A549 (cell line): ENCODE results near the gene TENT5A. TPM values are rescaled to one million over a fixed set of nuclear protein-coding genes. Genes with fewer than 3 reads are reported as not detected.

Experiments
- ATAC-seq, 2 experiments: fragments of 200-7000 bp in 1 of 2; fragments of >200 bp in 1 of 2; cut with Nextera tagmentation in 1 of 2; cut with Tn5 transposase in 1 of 2; 3 replicates each; pipeline versions ENCODE4 v1.8.0 to v1.9.1; 2018 to 2020; ENCODE audit warnings: mild to moderate bottlenecking in 1 of 2, moderate library complexity in 1 of 2
- CTCF ChIA-PET: fragments of 300-600 bp; sonication (Branson Sonifier 250); formaldehyde crosslinking; extraction: SDS; loops from one replicate; lab custom pipeline; 2021; ENCODE audit warnings: antibody characterized with exemption, inconsistent platforms; lab: Yijun Ruan, JAX
- POLR2A ChIA-PET: fragments of 350-600 bp; formaldehyde crosslinking; extraction: SDS; loops from one replicate; lab custom pipeline; 2021; ENCODE audit warnings: antibody characterized with exemption, inconsistent platforms; lab: Yijun Ruan, JAX
- DNase-seq, 2 experiments: peaks; one replicate each; pipeline versions ENCODE4 v3.0.0 to v3.0.0-alpha.2; 2011 to 2016; ENCODE audit warnings: low read depth in 1 of 2, low spot score in 1 of 2
- FAIRE-seq: peaks from 2 replicates; lab custom pipeline; 2011; peaks lifted over from hg19 to GRCh38; lab: Jason Lieb, UNC
- H3K27ac ChIP-seq, 2 experiments: fragments of >200 bp; sonication (Bioruptor Twin); formaldehyde crosslinking; 3 replicates each; pipeline ENCODE4 v1.5.1; 2016 to 2017
- H3K4me1 ChIP-seq: fragments of >200 bp; sonication (Bioruptor Twin); formaldehyde crosslinking; 3 replicates; pipeline ENCODE4 v1.6.1; 2016
- H3K4me2 ChIP-seq: fragments of >200 bp; sonication (Bioruptor Twin); formaldehyde crosslinking; 3 replicates; pipeline ENCODE4 v1.6.1; 2016
- H3K4me3 ChIP-seq: fragments of >200 bp; sonication (Bioruptor Twin); formaldehyde crosslinking; 3 replicates; pipeline ENCODE4 v1.5.1; 2016
- H3K9me3 ChIP-seq: fragments of >200 bp; sonication (Bioruptor Twin); formaldehyde crosslinking; 3 replicates; pipeline ENCODE4 v1.6.1; 2016
- BCL3 ChIP-seq: fragments of >200 bp; sonication (Bioruptor Twin); formaldehyde crosslinking; IDR thresholded peaks from 3 replicates; pipeline ENCODE4 v1.6.1; 2016
- CBX2 ChIP-seq: fragments of 200-600 bp; sonication (generic); IDR thresholded peaks from 2 replicates; pipeline ENCODE4 v1.6.1; 2016; ENCODE audit warnings: low read depth, mild to moderate bottlenecking, borderline replicate concordance
- CBX8 ChIP-seq: fragments of 200-600 bp; sonication (generic); IDR thresholded peaks from 2 replicates; pipeline ENCODE4 v1.6.1; 2016
- CEBPB ChIP-seq, 2 experiments: fragments of >200 bp in 1 of 2; sonication (Bioruptor Twin) in 1 of 2; formaldehyde crosslinking in 1 of 2; IDR thresholded peaks; 2 replicates each; pipeline ENCODE4 v1.6.1; 2012 to 2016
- CHD2 ChIP-seq: fragments of 150-350 bp; IDR thresholded peaks from 2 replicates; pipeline ENCODE4 v1.6.1; 2014; ENCODE audit warnings: low read length; ENCODE audit not compliant: partially characterized antibody
- CHD4 ChIP-seq: fragments of 200-600 bp; sonication (generic); IDR thresholded peaks from 2 replicates; pipeline ENCODE4 v1.6.1; 2016; ENCODE audit warnings: antibody characterized with exemption, mild to moderate bottlenecking, borderline replicate concordance
- EP300 ChIP-seq, 2 experiments: fragments of >200 bp; sonication (Bioruptor Twin); formaldehyde crosslinking; IDR thresholded peaks; 2 replicates in 1 of 2; 3 replicates in 1 of 2; pipeline ENCODE4 v1.6.1; 2016 to 2017
- FOSB ChIP-seq: fragments of 250-450 bp; sonication (Bioruptor Pico); IDR thresholded peaks from 2 replicates; pipeline ENCODE4 v1.5.0; 2020; ENCODE audit warnings: mild to moderate bottlenecking, moderate library complexity
- GATA3 ChIP-seq: IDR thresholded peaks from 2 replicates; pipeline ENCODE4 v1.6.1; 2012; ENCODE audit warnings: borderline replicate concordance
- HEYL ChIP-seq: fragments of 250-450 bp; sonication (Bioruptor Pico); IDR thresholded peaks from 2 replicates; pipeline ENCODE4 v1.8.0; 2021; ENCODE audit warnings: mild to moderate bottlenecking, moderate library complexity
- KDM1A ChIP-seq: fragments of 200-600 bp; sonication (generic); IDR thresholded peaks from 2 replicates; pipeline ENCODE4 v1.6.1; 2016; ENCODE audit warnings: low read depth, mild to moderate bottlenecking
- MAX ChIP-seq: IDR thresholded peaks from 2 replicates; pipeline ENCODE4 v1.6.1; 2012
- NFE2L2 ChIP-seq: fragments of 150-350 bp; conservative IDR thresholded peaks from 2 replicates; pipeline ENCODE4 v1.6.1; 2014; ENCODE audit warnings: low read length
- PBX3 ChIP-seq: IDR thresholded peaks from 2 replicates; pipeline ENCODE4 v1.6.1; 2012
- PHF8 ChIP-seq: fragments of 200-600 bp; sonication (generic); IDR thresholded peaks from 2 replicates; pipeline ENCODE4 v1.6.1; 2016; ENCODE audit warnings: low read depth, mild to moderate bottlenecking, antibody characterized with exemption, moderate library complexity, borderline replicate concordance
- POLR2A ChIP-seq: IDR thresholded peaks from 2 replicates; pipeline ENCODE4 v1.6.1; 2012; ENCODE audit warnings: mild to moderate bottlenecking, low read length
- POLR2AphosphoS2 ChIP-seq: conservative IDR thresholded peaks from 2 replicates; pipeline ENCODE4 v1.6.1; 2012; ENCODE audit warnings: low read length, improper control_type of control experiment, inconsistent platforms
- RAD21 ChIP-seq, 2 experiments: fragments of >200 bp in 1 of 2; sonication (Bioruptor Twin) in 1 of 2; formaldehyde crosslinking in 1 of 2; IDR thresholded peaks in 1 of 2; conservative IDR thresholded peaks in 1 of 2; 2 replicates in 1 of 2; 3 replicates in 1 of 2; pipeline ENCODE4 v1.6.1; 2012 to 2018; ENCODE audit warnings: inconsistent platforms in 1 of 2
- RARB ChIP-seq: fragments of 250-450 bp; sonication (Bioruptor Pico); IDR thresholded peaks from 2 replicates; pipeline ENCODE4 v1.8.0; 2021; ENCODE audit warnings: mild to moderate bottlenecking, moderate library complexity
- RCOR1 ChIP-seq: fragments of 150-350 bp; IDR thresholded peaks from 2 replicates; pipeline ENCODE4 v1.6.1; 2014; ENCODE audit warnings: antibody characterized with exemption, low read length, low read depth
- RFX5 ChIP-seq: fragments of 450-650 bp; IDR thresholded peaks from 2 replicates; pipeline ENCODE4 v1.7.1; 2014; ENCODE audit warnings: antibody characterized with exemption, mild to moderate bottlenecking, moderate library complexity
- SMC3 ChIP-seq: fragments of >200 bp; sonication (Bioruptor Twin); formaldehyde crosslinking; IDR thresholded peaks from 3 replicates; pipeline ENCODE4 v1.6.1; 2018; ENCODE audit warnings: inconsistent platforms
- SREBF2 ChIP-seq: fragments of 450-650 bp; IDR thresholded peaks from 2 replicates; pipeline ENCODE4 v1.6.1; 2014; ENCODE audit warnings: mild to moderate bottlenecking, moderate library complexity
- TFCP2L1 ChIP-seq: fragments of 250-450 bp; sonication (Bioruptor Pico); IDR thresholded peaks from 2 replicates; pipeline ENCODE4 v1.5.0; 2021; ENCODE audit warnings: mild to moderate bottlenecking
- ZC3H11A ChIP-seq: fragments of 450-650 bp; IDR thresholded peaks from 2 replicates; pipeline ENCODE4 v1.6.1; 2014; ENCODE audit warnings: antibody characterized with exemption, mild to moderate bottlenecking
- ZFP36 ChIP-seq: fragments of 450-650 bp; IDR thresholded peaks from 2 replicates; pipeline ENCODE4 v1.6.1; 2014; ENCODE audit warnings: borderline replicate concordance; ENCODE audit not compliant: partially characterized antibody
- ZSCAN20 ChIP-seq: fragments of 250-450 bp; sonication (Bioruptor Pico); IDR thresholded peaks from 2 replicates; pipeline ENCODE4 v1.8.0; 2022; ENCODE audit warnings: mild to moderate bottlenecking, moderate library complexity
- WGBS: methylation state at CpG from one replicate; pipeline ENCODE4 v1.1.6; 2017; ENCODE audit errors: missing lambda C conversion rate; 5-methylcytosine and 5-hydroxymethylcytosine counted together
- polyA plus RNA-seq, 4 experiments: library from polyadenylated mRNA; depleted of rRNA in 3 of 4; stranded (reverse); fragments of >200 nt; fragmentation: RNase III in 1 of 4; extraction: RNeasy Plus Mini Kit Qiagen cat#74134 plus additional on column Dnase treatment in 1 of 4; gene quantifications; 2 replicates in 3 of 4; 3 replicates in 1 of 4; pipeline ENCODE4 v1.2.3, GENCODE V29; 2011 to 2017
- TF ChIP-seq, protein P1 (sequence below): fragments of 250-450 bp; sonication (Bioruptor Pico); IDR thresholded peaks from 2 replicates; pipeline ENCODE4 v1.5.0; 2020; ENCODE audit warnings: low read depth, mild to moderate bottlenecking, moderate library complexity
- TF ChIP-seq, protein P2 (sequence below): fragments of 450-650 bp; IDR thresholded peaks from 2 replicates; pipeline ENCODE4 v1.6.1; 2014; ENCODE audit warnings: antibody characterized with exemption
- TF ChIP-seq, protein P3 (sequence below): fragments of 200-600 bp; sonication (generic); IDR thresholded peaks from 2 replicates; pipeline ENCODE4 v1.6.1; 2016; ENCODE audit warnings: antibody characterized with exemption, mild to moderate bottlenecking, moderate library complexity

The TENT5A gene
- polyA plus RNA-seq, 2 of the 4 experiments (the other 2 are of a cell fraction) = 1.1 to 1.8 TPM

DNA sequence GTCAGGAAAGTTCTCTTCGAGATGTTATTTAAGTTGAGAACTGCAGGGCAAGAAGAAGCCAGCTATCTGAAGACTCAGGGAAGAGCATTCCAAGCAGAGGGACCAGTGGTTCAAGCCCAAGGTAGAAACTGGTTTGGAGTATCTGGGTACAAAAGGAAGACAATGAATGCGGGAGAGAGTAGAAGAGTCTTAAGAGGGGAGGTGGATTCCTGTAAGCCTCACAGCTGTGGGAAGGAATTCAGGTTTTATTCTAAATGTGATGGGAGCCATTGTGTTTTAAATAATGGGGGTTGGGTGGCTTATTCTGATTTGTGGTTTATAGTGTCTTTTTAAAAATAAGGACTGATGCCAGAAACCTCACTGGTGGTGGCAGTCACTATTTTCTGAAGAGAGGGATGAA is 37.6 kb upstream of the TENT5A start:
- WGBS = 73% methylated on average over 2 of the region's 2 CpGs

GRCh38 chr6:81789291-81789690 is 36.8 kb upstream of the TENT5A start:
- FAIRE-seq = no peak
- Histone ChIP-seq H3K4me2 (no peak overlapping the region; the same call in 2 of the 3 replicates), H3K4me1 (peaks cover 28% of the 10 kb centered on the region), H3K27ac (peak overlapping the region in 1 of 2 experiments; percentile 62; a peak in 2 of 6 replicates), H3K9me3 (no peaks in the 10 kb centered on the region), H3K4me3 (no peak overlapping the region)
- no peak for ATAC-seq
- CTCF ChIA-PET = no interaction called here
- POLR2A ChIA-PET = no interaction called here
- 17% methylated on average over 1 of the region's 1 CpG for WGBS
- DNase-seq = no peak
- TF ChIP-seq ZC3H11A (no peak), NFE2L2 (no peak), HEYL (CRISPR knock-in tag) (no peak), CBX2 (no peak), CEBPB (IDR thresholded peaks at IDR 0.05) (no peak), BCL3 (no peak), ZSCAN20 (CRISPR knock-in tag) (no peak), CBX8 (no peak), CHD4 (no peak), RARB (CRISPR knock-in tag) (no peak), SREBF2 (no peak), RCOR1 (no peak), EP300 (IDR thresholded peaks at IDR 0.05) (no peak), PBX3 (no peak), ZFP36 (no peak), FOSB (CRISPR knock-in tag) (no peak)
- TF ChIP-seq, protein P1, sequence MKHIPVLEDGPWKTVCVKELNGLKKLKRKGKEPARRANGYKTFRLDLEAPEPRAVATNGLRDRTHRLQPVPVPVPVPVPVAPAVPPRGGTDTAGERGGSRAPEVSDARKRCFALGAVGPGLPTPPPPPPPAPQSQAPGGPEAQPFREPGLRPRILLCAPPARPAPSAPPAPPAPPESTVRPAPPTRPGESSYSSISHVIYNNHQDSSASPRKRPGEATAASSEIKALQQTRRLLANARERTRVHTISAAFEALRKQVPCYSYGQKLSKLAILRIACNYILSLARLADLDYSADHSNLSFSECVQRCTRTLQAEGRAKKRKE (CRISPR knock-in tag) = no peak

More for the DNA sequence above, 37.6 kb upstream of the TENT5A start:
- H3K4me2 ChIP-seq = no peak overlapping the region
- FAIRE-seq (no peak), ATAC-seq (no peak), DNase-seq (no peak)
- ChIA-PET CTCF (no interaction called here), POLR2A (no interaction called here)
- no peak overlapping the region for H3K4me3 ChIP-seq
- H3K9me3 ChIP-seq = no peaks in the 10 kb centered on the region
- H3K4me1 ChIP-seq = peaks cover 28% of the 10 kb centered on the region
- H3K27ac ChIP-seq = no peak overlapping the region; a peak in 1 of 6 replicates
- TF ChIP-seq BCL3 (no peak), RAD21 (conservative IDR thresholded peaks at IDR 0.05 in 1 of 2, IDR thresholded peaks at IDR 0.05 in 1 of 2) (no peak), MAX (no peak), TFCP2L1 (CRISPR knock-in tag) (no peak), ZFP36 (no peak), POLR2A (no peak), GATA3 (no peak), CHD2 (no peak), RCOR1 (no peak), KDM1A (no peak), FOSB (CRISPR knock-in tag) (no peak), PHF8 (no peak), POLR2AphosphoS2 (no peak), SMC3 (no peak), RFX5 (no peak)
- TF ChIP-seq, protein P2, sequence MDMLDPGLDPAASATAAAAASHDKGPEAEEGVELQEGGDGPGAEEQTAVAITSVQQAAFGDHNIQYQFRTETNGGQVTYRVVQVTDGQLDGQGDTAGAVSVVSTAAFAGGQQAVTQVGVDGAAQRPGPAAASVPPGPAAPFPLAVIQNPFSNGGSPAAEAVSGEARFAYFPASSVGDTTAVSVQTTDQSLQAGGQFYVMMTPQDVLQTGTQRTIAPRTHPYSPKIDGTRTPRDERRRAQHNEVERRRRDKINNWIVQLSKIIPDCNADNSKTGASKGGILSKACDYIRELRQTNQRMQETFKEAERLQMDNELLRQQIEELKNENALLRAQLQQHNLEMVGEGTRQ = no peak
- TF ChIP-seq, protein P3, sequence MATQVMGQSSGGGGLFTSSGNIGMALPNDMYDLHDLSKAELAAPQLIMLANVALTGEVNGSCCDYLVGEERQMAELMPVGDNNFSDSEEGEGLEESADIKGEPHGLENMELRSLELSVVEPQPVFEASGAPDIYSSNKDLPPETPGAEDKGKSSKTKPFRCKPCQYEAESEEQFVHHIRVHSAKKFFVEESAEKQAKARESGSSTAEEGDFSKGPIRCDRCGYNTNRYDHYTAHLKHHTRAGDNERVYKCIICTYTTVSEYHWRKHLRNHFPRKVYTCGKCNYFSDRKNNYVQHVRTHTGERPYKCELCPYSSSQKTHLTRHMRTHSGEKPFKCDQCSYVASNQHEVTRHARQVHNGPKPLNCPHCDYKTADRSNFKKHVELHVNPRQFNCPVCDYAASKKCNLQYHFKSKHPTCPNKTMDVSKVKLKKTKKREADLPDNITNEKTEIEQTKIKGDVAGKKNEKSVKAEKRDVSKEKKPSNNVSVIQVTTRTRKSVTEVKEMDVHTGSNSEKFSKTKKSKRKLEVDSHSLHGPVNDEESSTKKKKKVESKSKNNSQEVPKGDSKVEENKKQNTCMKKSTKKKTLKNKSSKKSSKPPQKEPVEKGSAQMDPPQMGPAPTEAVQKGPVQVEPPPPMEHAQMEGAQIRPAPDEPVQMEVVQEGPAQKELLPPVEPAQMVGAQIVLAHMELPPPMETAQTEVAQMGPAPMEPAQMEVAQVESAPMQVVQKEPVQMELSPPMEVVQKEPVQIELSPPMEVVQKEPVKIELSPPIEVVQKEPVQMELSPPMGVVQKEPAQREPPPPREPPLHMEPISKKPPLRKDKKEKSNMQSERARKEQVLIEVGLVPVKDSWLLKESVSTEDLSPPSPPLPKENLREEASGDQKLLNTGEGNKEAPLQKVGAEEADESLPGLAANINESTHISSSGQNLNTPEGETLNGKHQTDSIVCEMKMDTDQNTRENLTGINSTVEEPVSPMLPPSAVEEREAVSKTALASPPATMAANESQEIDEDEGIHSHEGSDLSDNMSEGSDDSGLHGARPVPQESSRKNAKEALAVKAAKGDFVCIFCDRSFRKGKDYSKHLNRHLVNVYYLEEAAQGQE = no peak
